GM18526 (cell line): Measurements from ENCODE around the gene KCNJ10.

Experiments
- POLR2A ChIP-seq: IDR thresholded peaks from 3 replicates; pipeline ENCODE4 v1.6.1; 2011; ENCODE audit not compliant: insufficient read length; ENCODE audit errors: extremely low read depth

Gene KCNJ10

GRCh38 chr1:160007577-160008200 is 62.3 kb downstream of the KCNJ10 start:
- no peak for TF ChIP-seq POLR2A

GRCh38 chr1:160006312-160006940 is 63.5 kb downstream of the KCNJ10 start:
- no peak for TF ChIP-seq POLR2A

- no peak for TF ChIP-seq POLR2A
These were observed 64.9 kb downstream of the KCNJ10 start for GRCh38 chr1:160005070-160005469.

GRCh38 chr1:160004425-160004824 is 65.5 kb downstream of the KCNJ10 start:
- no peak for TF ChIP-seq POLR2A

- TF ChIP-seq POLR2A, result no peak
These were observed 66.0 kb downstream of the KCNJ10 start for GRCh38 chr1:160004001-160004400.

GRCh38 chr1:160001440-160001839 is 68.5 kb downstream of the KCNJ10 start:
- TF ChIP-seq POLR2A, result no peak

GRCh38 chr1:159999204-159999603 is 70.8 kb downstream of the KCNJ10 start:
- TF ChIP-seq POLR2A, result no peak

- no peak for TF ChIP-seq POLR2A
These were observed 73.3 kb downstream of the KCNJ10 start for GRCh38 chr1:159996653-159997052.

- TF ChIP-seq POLR2A, result no peak
These were observed 75.1 kb downstream of the KCNJ10 start for GRCh38 chr1:159994896-159995295.

GRCh38 chr1:159993911-159994310 is 76.0 kb downstream of the KCNJ10 start:
- TF ChIP-seq POLR2A, result no peak

- no peak for TF ChIP-seq POLR2A
These were observed 77.8 kb downstream of the KCNJ10 start for GRCh38 chr1:159992161-159992560.

GRCh38 chr1:159991513-159991912 is 78.4 kb downstream of the KCNJ10 start:
- TF ChIP-seq POLR2A, result no peak

- no peak for TF ChIP-seq POLR2A
These were observed 80.0 kb downstream of the KCNJ10 start for GRCh38 chr1:159990005-159990404.

- TF ChIP-seq POLR2A, result no peak
These were observed 80.4 kb downstream of the KCNJ10 start for GRCh38 chr1:159989581-159989980.

- no peak for TF ChIP-seq POLR2A
These were observed 82.0 kb downstream of the KCNJ10 start for GRCh38 chr1:159988006-159988405.

GRCh38 chr1:159987186-159987585 is 82.8 kb downstream of the KCNJ10 start:
- TF ChIP-seq POLR2A, result no peak

GRCh38 chr1:159986531-159986930 is 83.4 kb downstream of the KCNJ10 start:
- no peak for TF ChIP-seq POLR2A
